Fibroblast of lung (primary cell): Measurements from ENCODE around the gene NUDCD3. TPM values are rescaled to one million over a fixed set of nuclear protein-coding genes. Genes with fewer than 3 reads are reported as not detected.

ENCODE experiments used
- DNase-seq, 2 donors: peaks; one replicate each; pipeline versions ENCODE4 v3.0.0 to v3.0.0-alpha.2; 2010; ENCODE audit warnings: low read depth in 2 of 2
- H2AFZ ChIP-seq: 2 replicates; pipeline ENCODE4 v1.5.1; 2012; ENCODE audit warnings: low read length, control low read depth, inconsistent platforms
- H3K27ac ChIP-seq: 2 replicates; pipeline ENCODE4 v1.5.1; 2011; ENCODE audit warnings: low read length, control low read depth; ENCODE audit not compliant: insufficient read depth
- H3K27me3 ChIP-seq: 2 replicates; pipeline ENCODE4 v1.5.1; 2011; ENCODE audit warnings: mild to moderate bottlenecking, low read length; ENCODE audit not compliant: control insufficient read depth, insufficient read depth
- H3K36me3 ChIP-seq: 2 replicates; pipeline ENCODE4 v1.5.1; 2011; ENCODE audit warnings: low read length; ENCODE audit not compliant: control insufficient read depth, insufficient read depth
- H3K4me1 ChIP-seq: 2 replicates; pipeline ENCODE4 v1.5.1; 2011; ENCODE audit warnings: low read length; ENCODE audit not compliant: control insufficient read depth, insufficient read depth; ENCODE audit errors: extremely low read depth
- H3K4me2 ChIP-seq: 2 replicates; pipeline ENCODE4 v1.5.1; 2011; ENCODE audit warnings: low read length, control low read depth; ENCODE audit not compliant: insufficient read depth; ENCODE audit errors: extremely low read depth
- H3K4me3 ChIP-seq, 4 experiments: fragments of 200-600 bp in 1 of 4; sonication (generic) in 1 of 4; replicated peaks in 1 of 4; 2 replicates each; pipeline ENCODE4 v1.5.1; 2011 to 2016; ENCODE audit warnings: low read length in 4 of 4, low read depth in 3 of 4, mild to moderate bottlenecking in 3 of 4, control low read depth in 2 of 4, inconsistent platforms in 1 of 4, mixed read lengths in 1 of 4; ENCODE audit not compliant: insufficient read depth in 1 of 4; ENCODE audit errors: control extremely low read depth in 1 of 4
- H3K79me2 ChIP-seq: 2 replicates; pipeline ENCODE4 v1.5.1; 2012; ENCODE audit warnings: mild to moderate bottlenecking, low read length, inconsistent platforms; ENCODE audit not compliant: control insufficient read depth, insufficient read depth
- H3K9ac ChIP-seq: 2 replicates; pipeline ENCODE4 v1.5.1; 2011; ENCODE audit warnings: mild to moderate bottlenecking, low read length, control low read depth; ENCODE audit not compliant: insufficient read depth
- H3K9me3 ChIP-seq: 2 replicates; pipeline ENCODE4 v1.5.1; 2012; ENCODE audit warnings: low read depth, low read length; ENCODE audit not compliant: control insufficient read depth, insufficient read depth
- H4K20me1 ChIP-seq: 2 replicates; pipeline ENCODE4 v1.5.1; 2011; ENCODE audit warnings: low read length; ENCODE audit not compliant: control insufficient read depth, insufficient read depth; ENCODE audit errors: extremely low read depth
- CTCF ChIP-seq, 2 donors: IDR thresholded peaks in 1 of 2; conservative IDR thresholded peaks in 1 of 2; 1 replicate in 1 of 2; 2 replicates in 1 of 2; pipeline ENCODE4 v1.5.1; 2011 to 2012; ENCODE audit warnings: low read length in 2 of 2, control low read depth in 1 of 2, inconsistent platforms in 1 of 2, low read depth in 1 of 2, mild to moderate bottlenecking in 1 of 2
- EZH2 ChIP-seq: IDR thresholded peaks from 2 replicates; pipeline ENCODE4 v1.5.1; 2012; ENCODE audit warnings: low read length, control low read depth, mild to moderate bottlenecking; ENCODE audit errors: missing control alignments
- polyA plus RNA-seq, 2 donors: library from polyadenylated mRNA; depleted of rRNA in 1 of 2; stranded (reverse) in 1 of 2; unstranded in 1 of 2; fragments of >200 nt; gene quantifications; 2 replicates each; pipeline ENCODE4 v1.2.1, GENCODE V29; 2011 to 2012; ENCODE audit warnings: missing spikeins in 1 of 2
- total RNA-seq: library from RNA; depleted of rRNA; stranded (reverse); fragments of >200 nt; gene quantifications from 2 replicates; pipeline ENCODE4 v1.2.1, GENCODE V29; 2014

The NUDCD3 gene
- total and polyA plus RNA-seq, 2 donors (not counting 1 experiment from before 2014, with no cell fraction given), result 51.9 to 68.7 TPM

GRCh38 chr7:44470628-44471245, 19.7 kb downstream of the NUDCD3 start:
- H3K27ac ChIP-seq, result no peak overlapping the region
- peaks cover 24% of the 10 kb centered on the region for H3K79me2 ChIP-seq
- DNase-seq, result no peak
- H3K36me3 ChIP-seq, result peaks cover 2% of the 10 kb centered on the region
- H3K4me2 ChIP-seq, result no peak overlapping the region
- no peak overlapping the region for H2AFZ ChIP-seq
- no peak for TF ChIP-seq CTCF (conservative IDR thresholded peaks at IDR 0.05 in 1 of 2, IDR thresholded peaks at IDR 0.05 in 1 of 2; ENCODE audit: low read depth in 1 of 2, low read length in 2 of 2)
- TF ChIP-seq EZH2, result no peak
- no peak overlapping the region for H3K9ac ChIP-seq
- H3K4me1 ChIP-seq, result no peaks in the 10 kb centered on the region
- no peak overlapping the region for H3K4me3 ChIP-seq
- H3K9me3 ChIP-seq, result no peaks in the 10 kb centered on the region
- H4K20me1 ChIP-seq, result no peaks in the 10 kb centered on the region
- no peaks in the 10 kb centered on the region for H3K27me3 ChIP-seq

- Histone ChIP-seq H3K4me1 (no peaks in the 10 kb centered on the region), H2AFZ (no peak overlapping the region), H3K9me3 (no peaks in the 10 kb centered on the region), H3K79me2 (peaks cover 29% of the 10 kb centered on the region), H4K20me1 (no peaks in the 10 kb centered on the region), H3K4me2 (no peak overlapping the region), H3K4me3 (no peak overlapping the region), H3K36me3 (peaks cover 2% of the 10 kb centered on the region), H3K27me3 (no peaks in the 10 kb centered on the region), H3K9ac (no peak overlapping the region), H3K27ac (no peak overlapping the region)
- TF ChIP-seq CTCF (conservative IDR thresholded peaks at IDR 0.05 in 1 of 2, IDR thresholded peaks at IDR 0.05 in 1 of 2; ENCODE audit: low read depth in 1 of 2, low read length in 2 of 2), result no peak
- no peak for TF ChIP-seq EZH2
- DNase-seq, result peak in 1 of 2 donors; percentile 76
These were observed 20.4 kb downstream of the NUDCD3 start for GRCh38 chr7:44470135-44470479.

GRCh38 chr7:44469461-44470134, 20.9 kb downstream of the NUDCD3 start:
- TF ChIP-seq EZH2 (no peak), CTCF (conservative IDR thresholded peaks at IDR 0.05 in 1 of 2, IDR thresholded peaks at IDR 0.05 in 1 of 2; ENCODE audit: low read depth in 1 of 2, low read length in 2 of 2) (no peak)
- Histone ChIP-seq H3K36me3 (peaks cover 2% of the 10 kb centered on the region), H3K4me3 (no peak overlapping the region), H3K27me3 (no peaks in the 10 kb centered on the region), H2AFZ (no peak overlapping the region), H3K9me3 (no peaks in the 10 kb centered on the region), H3K4me1 (no peaks in the 10 kb centered on the region), H3K27ac (no peak overlapping the region), H4K20me1 (no peaks in the 10 kb centered on the region), H3K4me2 (no peak overlapping the region), H3K9ac (no peak overlapping the region), H3K79me2 (peaks cover 33% of the 10 kb centered on the region)
- DNase-seq, result peak in 1 of 2 donors; percentile 35
